Measurements from ENCODE around the gene CHMP2B.

CHMP2B gene

GRCh38 chr3:87227104-87227834, at the start of gene CHMP2B:
TSS of gene CHMP2B (plus strand) at chr3:87227309. CDS start at chr3:87227523, 214 bp downstream.
- peak; percentile 65 to 84 (median 77) for DNase-seq (ENCODE audit: low read depth in 2 of 3, low spot score in 2 of 3)

GRCh38 chr3:87179642-87180041, 47.5 kb upstream of the CHMP2B start:
- DNase-seq (ENCODE audit: low read depth in 2 of 3, low spot score in 2 of 3) = no peak

GRCh38 chr3:87181551-87181950, 45.6 kb upstream of the CHMP2B start:
- no peak for DNase-seq (ENCODE audit: low read depth in 2 of 3, low spot score in 2 of 3)

GRCh38 chr3:87182023-87182422, 45.1 kb upstream of the CHMP2B start:
- DNase-seq (ENCODE audit: low read depth in 2 of 3, low spot score in 2 of 3) = no peak

- DNase-seq (ENCODE audit: low read depth in 2 of 3, low spot score in 2 of 3) = no peak
Measured at GRCh38 chr3:87186608-87187159, 40.4 kb upstream of the CHMP2B start.

- no peak for DNase-seq (ENCODE audit: low read depth in 2 of 3, low spot score in 2 of 3)
Measured at GRCh38 chr3:87191175-87191574, 35.9 kb upstream of the CHMP2B start.

- DNase-seq (ENCODE audit: low read depth in 2 of 3, low spot score in 2 of 3) = no peak
Measured at GRCh38 chr3:87191641-87192040, 35.5 kb upstream of the CHMP2B start.

GRCh38 chr3:87196879-87197278, 30.2 kb upstream of the CHMP2B start:
- DNase-seq (ENCODE audit: low read depth in 2 of 3, low spot score in 2 of 3) = no peak

- no peak for DNase-seq (ENCODE audit: low read depth in 2 of 3, low spot score in 2 of 3)
Measured at GRCh38 chr3:87197531-87197930, 29.6 kb upstream of the CHMP2B start.

- no peak for DNase-seq (ENCODE audit: low read depth in 2 of 3, low spot score in 2 of 3)
Measured at GRCh38 chr3:87198774-87199173, 28.3 kb upstream of the CHMP2B start.

GRCh38 chr3:87199628-87200027, 27.5 kb upstream of the CHMP2B start:
- no peak for DNase-seq (ENCODE audit: low read depth in 2 of 3, low spot score in 2 of 3)

- no peak for DNase-seq (ENCODE audit: low read depth in 2 of 3, low spot score in 2 of 3)
Measured at GRCh38 chr3:87200060-87200647, 27.0 kb upstream of the CHMP2B start.

GRCh38 chr3:87201727-87202126, 25.4 kb upstream of the CHMP2B start:
- no peak for DNase-seq (ENCODE audit: low read depth in 2 of 3, low spot score in 2 of 3)

GRCh38 chr3:87203809-87204208, 23.3 kb upstream of the CHMP2B start:
- no peak for DNase-seq (ENCODE audit: low read depth in 2 of 3, low spot score in 2 of 3)

- no peak for DNase-seq (ENCODE audit: low read depth in 2 of 3, low spot score in 2 of 3)
Measured at GRCh38 chr3:87206070-87206469, 21.0 kb upstream of the CHMP2B start.

GRCh38 chr3:87206635-87207034, 20.5 kb upstream of the CHMP2B start:
- no peak for DNase-seq (ENCODE audit: low read depth in 2 of 3, low spot score in 2 of 3)

- no peak for DNase-seq (ENCODE audit: low read depth in 2 of 3, low spot score in 2 of 3)
Measured at GRCh38 chr3:87207460-87207859, 19.6 kb upstream of the CHMP2B start.

- DNase-seq (ENCODE audit: low read depth in 2 of 3, low spot score in 2 of 3) = no peak
Measured at GRCh38 chr3:87209111-87209510, 18.0 kb upstream of the CHMP2B start.

GRCh38 chr3:87218560-87218959, 8.5 kb upstream of the CHMP2B start:
- no peak for DNase-seq (ENCODE audit: low read depth in 2 of 3, low spot score in 2 of 3)

- DNase-seq (ENCODE audit: low read depth in 2 of 3, low spot score in 2 of 3) = no peak
Measured at GRCh38 chr3:87219611-87220010, 7.5 kb upstream of the CHMP2B start.

GRCh38 chr3:87225659-87226058, 1.4 kb upstream of the CHMP2B start:
- DNase-seq (ENCODE audit: low read depth in 2 of 3, low spot score in 2 of 3) = no peak

GRCh38 chr3:87227835-87228144, 681 bp downstream of the CHMP2B start:
- no peak for DNase-seq (ENCODE audit: low read depth in 2 of 3, low spot score in 2 of 3)

- no peak for DNase-seq (ENCODE audit: low read depth in 2 of 3, low spot score in 2 of 3)
Measured at GRCh38 chr3:87228316-87228715, 1.2 kb downstream of the CHMP2B start.

Data from activated CD8-positive, alpha-beta memory T cell treated with anti-CD3 and anti-CD28 coated beads for 48 hours (primary cell).